GM18498 (cell line): ENCODE data around the gene GARIN5A.
A peak's percentile ranks its signal among the peaks of the same experiment; 100 is the strongest.

Experiments used
- ATAC-seq: cut with Tn5 transposase; IDR thresholded peaks from one replicate; pipeline ENCODE4 v1.9.1; 2021; ENCODE audit warnings: mild to moderate bottlenecking, moderate library complexity; ENCODE audit not compliant: unreplicated experiment

Gene GARIN5A

DNA sequence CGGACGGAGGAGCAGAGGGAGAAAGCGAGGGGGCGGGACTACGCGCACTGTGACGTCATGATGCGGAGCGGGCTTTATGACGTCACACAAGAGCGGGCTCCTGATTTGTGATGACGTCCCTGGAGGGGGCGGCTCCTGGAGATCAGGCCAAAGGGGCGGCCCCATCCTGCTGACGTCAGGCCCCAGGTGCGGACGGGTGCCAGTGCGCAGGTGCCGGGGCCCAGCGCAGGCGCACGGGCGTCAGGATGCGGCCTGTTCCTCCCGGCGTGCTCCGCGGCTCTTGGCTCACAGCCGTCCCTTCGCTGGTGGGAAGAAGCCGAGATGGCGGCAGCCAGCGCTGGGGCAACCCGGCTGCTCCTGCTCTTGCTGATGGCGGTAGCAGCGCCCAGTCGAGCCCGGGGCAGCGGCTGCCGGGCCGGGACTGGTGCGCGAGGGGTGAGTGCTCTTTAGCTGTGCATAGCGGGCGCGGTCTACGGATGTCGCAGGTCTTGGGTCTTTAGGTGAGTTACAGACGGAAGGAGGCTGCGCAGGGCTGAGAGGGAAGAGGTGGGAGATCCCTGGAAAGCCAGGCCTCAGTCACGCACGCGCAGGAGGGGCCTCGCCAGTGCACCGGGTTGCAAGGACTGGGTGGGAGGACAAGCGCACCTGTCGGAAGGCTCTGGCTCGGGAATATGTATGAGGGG, at the start of gene GARIN5A, which contains the start of gene EMC10:
GARIN5A (minus strand) TSS at position 625 of the 683 bp plus-strand sequence; CDS start at position 165, 460 bp downstream.
EMC10 (plus strand) TSS at position 284 of the 683 bp plus-strand sequence; CDS start at position 322, 38 bp downstream.
- ATAC-seq: peak; percentile 88

DNA sequence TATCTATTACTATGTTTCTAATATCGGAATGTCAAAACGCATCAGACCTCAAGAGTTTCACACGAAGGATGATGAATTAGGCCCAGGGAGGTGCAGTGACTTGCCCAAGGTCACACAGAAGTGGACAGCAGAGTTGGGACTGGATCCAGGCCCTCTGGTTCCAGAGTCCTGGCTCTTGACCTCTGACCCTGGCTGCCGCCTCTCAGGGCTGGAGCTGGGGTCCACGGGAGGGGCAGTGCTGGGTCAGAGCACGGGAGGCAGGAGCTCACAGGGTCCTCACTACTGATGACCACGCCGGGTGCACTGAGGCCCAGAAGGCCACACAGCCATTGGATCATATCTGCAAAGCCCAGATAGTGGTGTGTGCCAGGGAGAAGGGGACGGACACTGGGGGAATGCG, 46.2 kb upstream of the GARIN5A start:
- ATAC-seq: no peak

DNA sequence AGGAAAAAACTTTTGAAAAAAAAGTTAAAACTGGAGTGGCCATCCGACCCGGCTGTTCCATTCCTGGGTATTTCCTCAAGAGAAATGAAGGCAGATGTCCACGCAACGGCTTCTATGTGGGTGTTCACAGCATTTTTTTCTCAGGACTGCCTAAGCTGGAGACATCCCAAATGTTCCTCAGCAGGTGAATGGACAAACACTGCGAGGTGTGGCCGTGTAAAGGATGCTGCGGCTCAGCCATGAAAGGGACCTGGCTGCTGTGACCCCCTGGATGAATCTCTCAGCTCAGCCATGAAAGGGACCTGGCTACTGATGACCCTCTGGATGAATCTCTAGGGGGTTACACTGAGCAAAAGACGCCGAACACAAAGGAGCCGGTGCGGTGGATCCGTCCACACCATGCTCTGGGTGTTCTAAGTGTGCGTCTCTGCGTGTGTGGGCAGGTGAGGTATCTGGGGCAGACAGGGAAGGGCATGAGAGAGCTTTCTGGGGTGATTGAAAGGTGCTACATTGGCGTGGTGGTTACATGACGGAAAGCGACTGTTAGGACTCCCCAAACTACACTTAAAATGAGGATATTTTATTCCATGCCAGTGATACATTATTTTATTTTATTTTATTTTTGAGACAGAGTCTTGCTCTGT, 44.3 kb upstream of the GARIN5A start:
- no peak for ATAC-seq

DNA sequence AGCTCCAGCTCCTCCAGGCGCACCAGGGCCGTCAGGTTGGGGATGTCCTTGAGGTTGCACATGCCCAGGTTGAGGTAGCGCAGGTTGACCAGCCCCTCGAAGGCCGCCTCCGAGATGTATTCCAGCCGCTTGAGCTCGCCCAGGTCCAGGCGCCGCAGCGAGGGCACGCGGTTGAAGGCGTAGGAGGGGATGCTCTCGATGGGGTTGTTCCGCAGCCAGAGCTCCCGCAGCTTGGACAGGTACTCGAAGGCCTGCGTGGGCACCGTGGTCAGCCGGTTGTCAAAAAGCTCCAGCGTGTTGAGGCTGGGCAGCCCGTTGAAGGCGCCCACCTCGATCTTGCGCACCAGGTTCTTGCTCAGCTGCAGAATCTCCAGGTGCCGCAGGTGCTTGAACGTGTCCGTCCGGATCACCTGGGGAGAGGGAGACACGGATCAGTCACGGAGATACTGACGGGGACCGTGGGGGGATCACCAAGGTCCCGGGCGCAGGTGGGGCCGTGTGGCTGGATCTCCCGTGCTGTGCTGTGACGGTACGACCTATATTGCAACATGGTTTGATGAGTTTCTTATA, 42.4 kb upstream of the GARIN5A start:
- ATAC-seq: no peak

DNA sequence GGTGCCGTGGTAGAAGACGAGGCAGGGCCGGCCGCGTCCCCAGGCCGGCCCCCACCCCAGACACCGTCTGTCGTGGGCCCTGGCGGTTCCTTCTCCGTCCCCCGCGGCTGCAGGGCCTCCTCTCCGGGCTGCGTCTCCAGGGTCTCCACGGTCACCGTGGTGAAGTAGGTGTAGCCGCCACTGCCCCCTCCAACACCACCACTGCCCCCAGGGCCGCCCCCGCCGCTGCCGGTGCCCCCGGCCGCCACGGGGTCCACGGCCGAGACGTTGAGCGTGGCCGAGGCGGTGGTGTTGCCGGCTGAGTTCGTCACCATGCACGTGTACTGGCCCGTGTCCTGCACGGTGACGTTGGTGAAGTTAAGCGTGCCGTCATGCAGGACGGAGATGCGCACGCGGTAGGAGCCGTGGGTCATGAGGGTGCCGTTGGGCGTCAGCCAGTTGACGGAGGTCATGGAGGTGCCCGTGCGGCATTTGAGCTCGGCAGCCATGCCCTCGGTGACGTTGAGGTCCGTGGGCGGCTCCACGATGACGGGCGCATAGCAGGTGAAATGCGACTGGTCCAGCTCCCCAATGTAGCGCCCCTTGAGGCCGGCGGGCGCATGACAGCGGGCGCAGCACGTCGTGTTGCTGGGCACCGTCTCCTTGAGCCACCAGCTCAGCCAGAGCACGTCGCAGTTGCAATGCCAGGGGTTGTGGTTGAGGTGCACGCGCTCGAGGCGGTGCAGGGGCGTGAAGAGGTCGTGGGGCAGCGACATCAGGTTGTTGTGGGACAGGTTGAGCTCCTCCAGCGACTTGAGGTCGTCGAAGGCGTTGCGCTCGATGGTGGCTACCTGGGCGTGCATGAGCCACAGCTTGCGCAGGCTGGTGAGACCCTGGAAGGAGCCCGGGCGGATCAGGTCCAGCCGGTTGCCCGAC, 41.7 kb upstream of the GARIN5A start:
- no peak for ATAC-seq

DNA sequence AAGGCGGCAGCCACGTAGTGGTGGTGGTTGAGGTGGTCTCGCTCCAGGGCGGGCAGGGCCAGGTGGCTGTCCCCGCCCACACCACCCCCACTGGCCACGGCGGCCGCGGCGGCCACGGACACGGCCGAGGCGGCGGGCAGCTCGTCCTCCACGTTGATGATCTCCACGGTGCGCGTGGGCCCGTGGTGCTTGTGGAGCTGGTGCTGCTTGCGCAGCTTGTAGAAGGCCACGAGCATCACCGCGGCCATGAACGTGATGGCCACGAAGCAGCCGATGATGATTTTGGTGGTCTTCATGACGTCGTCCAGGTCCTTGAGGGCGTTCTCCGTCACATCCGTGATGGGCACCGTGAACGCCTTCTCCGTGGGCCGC, 41.0 kb upstream of the GARIN5A start:
- no peak for ATAC-seq

DNA sequence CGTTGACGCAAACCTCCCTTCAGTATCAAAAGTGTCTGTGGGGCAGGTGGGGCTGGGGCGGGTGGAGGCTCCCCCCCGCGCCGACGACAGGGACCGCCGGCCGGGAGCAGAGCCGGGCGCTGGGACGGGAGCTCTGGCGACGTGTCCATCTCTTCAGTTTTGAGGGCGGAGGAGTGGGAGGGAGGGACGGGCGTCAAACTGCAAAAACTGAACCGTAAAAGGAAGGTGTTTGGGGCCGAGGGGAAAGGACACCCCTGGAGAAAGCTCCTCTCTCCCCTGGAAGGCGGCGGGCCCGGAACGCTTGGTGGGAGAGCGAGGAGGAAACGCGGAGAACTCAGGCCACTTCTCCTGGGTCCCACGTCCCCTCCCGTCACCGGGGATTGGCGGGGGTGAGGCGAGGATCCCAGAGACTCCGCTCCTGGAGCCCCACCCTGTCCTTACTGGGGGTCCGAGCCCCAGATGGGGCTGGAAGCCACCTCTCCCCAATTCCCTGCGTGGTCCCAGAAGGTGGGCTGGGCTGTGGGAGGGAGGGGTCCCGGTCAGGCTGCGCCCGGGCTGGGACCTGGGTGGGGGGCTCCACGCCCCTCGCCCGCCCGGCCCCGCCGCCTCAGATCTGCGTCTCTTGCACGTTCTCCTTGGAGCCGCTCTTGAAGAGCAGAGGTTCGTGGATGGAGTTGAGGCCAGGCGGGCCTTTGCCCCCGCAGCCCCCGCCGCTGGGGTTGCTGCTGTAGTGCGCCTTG, 40.5 kb upstream of the GARIN5A start:
- no peak for ATAC-seq

DNA sequence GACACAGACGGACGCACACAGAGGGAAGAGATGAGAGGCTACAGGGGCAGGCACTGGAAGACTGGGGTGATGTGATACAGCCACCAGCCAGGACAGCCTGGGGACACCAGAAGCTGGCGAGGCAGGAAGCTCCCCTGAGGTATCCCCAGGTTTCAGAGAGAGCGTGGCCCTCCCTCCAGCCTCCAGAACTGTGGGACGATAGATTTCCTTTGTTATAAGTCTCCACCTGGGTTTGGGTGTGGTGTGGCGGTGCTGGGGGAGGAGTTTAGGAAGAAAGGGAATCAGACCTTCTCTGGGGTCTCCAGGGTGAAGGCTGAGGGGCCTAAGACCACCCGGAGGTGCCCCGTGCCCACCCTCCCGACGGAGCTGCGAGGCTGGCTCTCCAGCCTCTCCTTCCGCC, 39.8 kb upstream of the GARIN5A start:
- no peak for ATAC-seq

DNA sequence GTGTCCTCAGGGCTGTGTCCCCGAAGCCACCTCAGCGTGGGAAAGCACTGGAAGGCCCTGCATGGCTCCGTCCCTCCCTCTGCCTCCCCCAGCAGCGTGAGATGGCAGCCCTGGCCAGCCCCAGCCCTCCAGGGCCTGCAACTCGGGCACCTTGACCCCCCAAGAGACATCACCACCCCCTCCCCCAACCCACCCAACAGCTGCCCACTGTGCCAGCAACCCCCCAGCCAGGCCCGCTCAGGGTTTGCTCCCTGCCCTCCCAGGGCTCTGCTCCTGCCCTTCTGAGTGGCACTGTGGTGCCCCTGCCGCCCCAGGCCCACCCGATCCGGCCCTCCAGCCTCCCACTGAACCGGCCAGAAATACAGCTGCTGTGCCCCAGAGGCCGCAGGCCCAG, 38.5 kb upstream of the GARIN5A start:
- no peak for ATAC-seq

DNA sequence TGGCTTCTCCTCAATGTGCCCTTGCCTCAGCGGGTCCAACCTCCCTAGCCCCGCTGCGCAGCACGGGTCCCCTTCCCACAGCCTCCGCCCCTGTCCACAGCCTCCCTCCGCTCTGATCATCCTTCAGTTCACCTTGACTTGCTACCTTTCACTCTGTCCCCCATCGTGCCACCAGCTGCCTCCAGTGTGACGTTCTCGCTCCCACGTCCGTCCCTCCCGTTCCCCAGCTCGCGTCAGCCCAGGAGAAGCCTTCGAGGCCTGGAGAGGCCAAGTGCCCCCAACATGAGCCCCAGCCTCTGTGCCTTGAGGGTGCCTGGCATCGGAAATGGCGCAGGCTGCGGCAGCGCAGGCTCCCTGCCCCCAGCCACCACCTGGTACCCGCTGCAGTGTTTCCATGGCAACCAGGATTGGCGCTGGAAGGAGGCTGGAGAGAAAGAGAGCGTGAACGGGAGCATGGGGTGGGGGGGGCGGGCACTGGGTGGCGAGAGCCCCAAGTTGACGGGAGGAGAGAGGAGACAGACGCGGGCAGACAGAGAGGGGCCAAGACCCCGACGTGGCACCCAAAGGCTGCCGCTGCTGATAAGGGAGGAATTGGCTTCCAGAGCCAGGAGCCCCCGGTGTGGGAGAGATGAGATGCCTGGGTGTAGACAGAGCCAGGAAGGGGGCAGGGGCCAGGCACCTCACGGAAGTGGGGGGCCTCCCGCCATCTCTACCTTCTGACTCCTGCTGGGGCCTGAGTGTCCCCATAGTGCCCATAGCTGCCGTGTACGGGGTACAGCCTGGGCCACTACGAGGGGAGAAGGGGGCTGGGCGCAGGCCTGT, 37.9 kb upstream of the GARIN5A start:
- no peak for ATAC-seq

DNA sequence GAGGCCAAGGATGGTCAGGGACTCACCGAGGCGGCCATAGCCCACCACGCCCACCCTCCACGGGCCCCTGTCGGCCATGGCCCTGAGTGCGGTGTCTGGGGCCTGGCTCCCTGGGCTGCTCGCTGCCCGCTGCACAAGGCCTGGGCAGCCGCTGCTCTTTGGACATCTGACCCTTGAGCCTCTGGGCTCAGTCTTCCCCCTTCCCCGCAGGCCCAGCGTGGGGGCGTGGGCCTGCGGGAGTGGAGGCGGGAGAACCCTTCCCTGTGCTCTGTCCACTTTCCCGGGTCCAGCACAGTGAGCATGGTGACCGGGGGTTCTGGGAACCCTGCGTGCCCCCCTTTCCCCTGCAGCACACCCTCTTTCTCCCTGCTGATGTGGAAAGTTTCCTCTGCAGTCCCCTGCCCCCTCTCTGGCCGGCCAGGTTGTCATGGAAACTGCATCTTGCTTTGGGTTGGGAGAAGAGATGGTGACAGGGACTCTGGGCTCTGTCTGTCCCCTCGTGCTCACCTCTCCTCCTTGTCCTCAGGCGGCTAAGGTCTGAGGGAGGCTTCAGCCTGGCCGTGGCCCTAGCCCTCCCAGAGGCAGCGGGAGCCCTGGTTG, 37.2 kb upstream of the GARIN5A start, which contains the start of gene ASPDH:
ASPDH (minus strand) TSS at position 168 of the 600 bp plus-strand sequence; CDS start at position 78, 90 bp downstream.
- no peak for ATAC-seq

DNA sequence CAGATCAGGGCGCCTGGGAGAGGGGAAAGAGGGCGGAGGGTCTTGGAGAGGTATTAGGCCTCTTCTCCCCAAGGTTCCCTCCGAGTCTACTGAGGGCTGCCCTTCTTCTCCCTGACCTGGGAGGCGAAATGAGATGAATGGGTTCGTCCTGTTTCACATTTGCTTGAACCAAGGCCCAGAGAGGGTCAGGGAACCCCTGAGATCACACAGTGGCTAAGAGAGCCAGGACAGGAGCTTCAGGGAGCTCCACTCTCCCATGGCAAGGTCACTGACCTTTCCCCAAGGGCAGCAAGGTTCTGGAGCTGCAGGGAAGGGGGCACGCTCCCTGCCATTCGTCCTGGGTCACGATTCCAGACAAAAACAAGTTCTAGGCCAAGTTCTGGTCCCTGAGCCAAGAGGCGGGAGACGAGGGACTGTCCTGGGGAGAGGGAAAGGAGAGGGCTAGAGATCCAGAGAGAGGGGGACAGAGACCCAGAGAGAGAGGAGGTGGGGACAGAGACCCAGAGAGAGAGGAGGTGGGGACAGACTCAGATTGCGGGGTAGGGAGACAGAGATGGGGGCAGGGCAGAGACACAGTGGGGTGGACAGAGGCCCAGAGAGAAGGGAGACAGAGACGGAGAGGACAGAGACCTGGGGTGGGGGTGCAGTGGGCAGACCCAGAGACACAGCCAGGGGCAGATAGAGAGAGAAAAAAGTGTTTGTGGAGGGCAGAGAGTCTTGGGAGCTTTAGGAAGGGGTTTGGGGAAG, 36.5 kb upstream of the GARIN5A start:
- ATAC-seq: no peak

DNA sequence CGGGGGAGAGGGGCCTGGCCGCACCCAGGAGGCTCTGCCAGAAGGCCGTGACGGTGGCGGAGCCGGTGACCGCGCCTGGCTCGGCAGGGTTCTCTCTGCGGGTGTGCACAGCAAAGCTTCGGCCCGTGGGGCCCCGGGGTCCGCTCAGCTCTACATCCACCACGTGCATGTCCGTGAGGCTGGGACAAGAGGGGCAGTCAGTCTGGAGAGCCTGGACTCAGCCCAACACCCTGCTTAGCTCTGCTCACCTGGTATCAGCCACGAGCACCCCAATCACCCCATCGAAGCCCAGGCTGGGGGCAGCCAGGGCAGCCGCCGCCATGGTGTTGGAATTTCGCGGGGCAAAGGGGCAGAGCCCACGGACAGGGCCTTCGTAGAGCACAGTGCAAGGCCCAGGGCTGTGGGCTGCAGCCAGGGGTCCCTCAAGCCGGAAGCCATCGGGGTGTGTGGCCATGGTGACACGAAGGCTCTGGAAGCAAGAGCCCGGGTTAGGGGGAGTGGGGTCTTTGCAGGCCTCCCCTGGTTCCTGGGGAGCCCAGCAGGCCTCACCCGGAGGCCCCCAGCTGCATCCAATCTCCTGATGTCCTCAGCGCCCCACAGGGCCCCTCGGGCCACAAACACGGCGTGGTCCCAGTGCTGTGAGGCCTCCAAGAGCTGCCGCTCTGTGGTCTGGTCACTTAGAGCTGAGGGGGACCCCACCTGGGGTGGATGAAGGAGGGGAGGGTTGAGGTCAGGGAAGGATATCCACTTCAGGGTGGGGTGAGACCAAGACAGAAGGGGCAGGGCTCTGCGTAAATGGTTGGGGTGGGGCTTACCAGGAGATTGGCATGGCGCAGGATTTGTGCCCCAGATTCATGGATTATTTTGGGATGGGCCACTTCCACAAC, 35.7 kb upstream of the GARIN5A start:
- no peak for ATAC-seq

DNA sequence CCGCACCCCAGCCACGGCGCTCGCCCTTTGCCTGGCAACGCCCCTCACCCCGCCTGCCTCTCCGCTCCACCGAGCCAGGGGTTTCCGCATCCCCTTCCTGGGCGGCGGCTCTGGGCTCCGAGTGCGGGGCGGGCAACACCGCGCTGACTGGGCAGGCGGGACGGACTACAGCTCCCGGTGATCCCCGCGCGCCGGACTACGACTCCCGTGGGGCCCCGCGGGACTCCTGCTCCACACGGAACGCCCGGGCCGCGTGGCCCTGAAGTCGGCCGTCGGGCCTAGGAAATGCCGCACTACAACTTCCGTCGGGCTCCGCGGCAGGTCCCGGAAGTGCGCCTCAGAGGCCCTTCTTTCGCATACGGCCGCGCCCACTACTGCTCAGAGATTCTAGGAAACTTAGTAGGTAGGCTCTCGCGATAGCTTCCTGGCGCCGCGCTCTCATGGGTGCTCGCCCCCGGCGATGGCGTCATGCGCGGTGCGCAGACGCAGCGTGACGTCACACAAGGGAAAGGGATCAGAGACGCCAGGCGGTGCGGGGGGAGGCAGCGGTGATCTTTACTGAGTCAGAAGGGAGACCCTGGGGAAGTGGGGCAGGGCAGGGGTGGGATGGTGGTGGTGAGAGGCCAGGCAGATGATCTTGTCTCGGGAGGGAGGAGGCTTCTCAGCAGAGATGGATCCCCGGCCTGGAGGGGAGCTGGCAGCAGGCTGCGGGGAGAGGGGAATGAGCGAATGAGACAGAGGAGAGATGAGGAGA, 34.6 kb upstream of the GARIN5A start, which contains the start of gene JOSD2:
JOSD2 (minus strand) TSS at position 123 of the 754 bp plus-strand sequence. CDS start 760 bp downstream, outside the sequence.
- peak; percentile 86 for ATAC-seq

DNA sequence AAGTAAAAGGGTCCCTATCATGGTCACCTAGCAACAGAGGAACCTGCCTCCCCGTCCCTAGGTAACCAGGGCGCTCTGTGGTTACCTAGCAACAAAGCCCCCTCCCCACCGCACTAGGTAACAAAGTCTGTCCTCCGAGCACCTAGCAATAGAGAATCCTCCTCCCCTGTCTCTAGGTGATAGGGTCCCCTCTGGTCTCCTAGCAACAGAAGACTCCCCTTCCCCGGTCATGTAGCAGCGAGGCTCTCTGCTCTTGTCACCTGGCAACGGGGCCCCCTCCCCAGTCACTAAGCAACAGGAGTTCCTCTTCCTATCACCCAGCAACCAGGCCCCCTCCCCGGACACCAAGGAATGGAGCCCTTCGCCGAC, 34.0 kb upstream of the GARIN5A start:
- no peak for ATAC-seq

DNA sequence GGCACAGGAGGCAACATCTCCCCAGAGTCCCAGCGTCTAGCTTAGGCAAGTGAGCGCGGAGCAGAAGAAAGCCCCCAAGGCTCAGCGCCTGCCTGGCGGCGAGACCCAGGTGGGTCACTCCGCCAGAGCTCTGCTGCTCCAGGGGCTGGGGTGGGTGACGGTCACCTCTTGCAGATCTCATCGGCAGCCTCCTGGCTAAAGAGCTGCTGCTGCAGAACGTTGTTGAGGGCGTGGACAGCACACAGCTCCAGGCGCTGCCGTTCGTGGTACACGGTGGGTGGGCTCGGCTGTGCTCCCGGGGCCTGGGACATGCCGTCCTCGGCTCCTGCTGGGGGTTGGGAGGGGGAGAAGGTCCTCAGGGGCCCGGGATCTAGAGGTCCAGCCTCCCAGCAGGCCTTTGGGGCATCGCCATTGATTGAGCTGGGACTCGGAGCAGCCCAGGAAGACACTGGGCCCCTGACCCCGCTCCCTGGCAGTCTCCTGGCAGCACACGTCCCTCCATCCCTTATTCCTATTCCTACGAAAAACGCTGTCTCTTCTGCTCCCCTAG, 33.5 kb upstream of the GARIN5A start:
- no peak for ATAC-seq
